ENCODE measurements around the gene RAD51AP2.
"Not testable (repeated sequence)": the region's sequence is repeated elsewhere in the genome, so short reads cannot be mapped to it uniquely, and the experiment has no call there.

The RAD51AP2 gene

DNA sequence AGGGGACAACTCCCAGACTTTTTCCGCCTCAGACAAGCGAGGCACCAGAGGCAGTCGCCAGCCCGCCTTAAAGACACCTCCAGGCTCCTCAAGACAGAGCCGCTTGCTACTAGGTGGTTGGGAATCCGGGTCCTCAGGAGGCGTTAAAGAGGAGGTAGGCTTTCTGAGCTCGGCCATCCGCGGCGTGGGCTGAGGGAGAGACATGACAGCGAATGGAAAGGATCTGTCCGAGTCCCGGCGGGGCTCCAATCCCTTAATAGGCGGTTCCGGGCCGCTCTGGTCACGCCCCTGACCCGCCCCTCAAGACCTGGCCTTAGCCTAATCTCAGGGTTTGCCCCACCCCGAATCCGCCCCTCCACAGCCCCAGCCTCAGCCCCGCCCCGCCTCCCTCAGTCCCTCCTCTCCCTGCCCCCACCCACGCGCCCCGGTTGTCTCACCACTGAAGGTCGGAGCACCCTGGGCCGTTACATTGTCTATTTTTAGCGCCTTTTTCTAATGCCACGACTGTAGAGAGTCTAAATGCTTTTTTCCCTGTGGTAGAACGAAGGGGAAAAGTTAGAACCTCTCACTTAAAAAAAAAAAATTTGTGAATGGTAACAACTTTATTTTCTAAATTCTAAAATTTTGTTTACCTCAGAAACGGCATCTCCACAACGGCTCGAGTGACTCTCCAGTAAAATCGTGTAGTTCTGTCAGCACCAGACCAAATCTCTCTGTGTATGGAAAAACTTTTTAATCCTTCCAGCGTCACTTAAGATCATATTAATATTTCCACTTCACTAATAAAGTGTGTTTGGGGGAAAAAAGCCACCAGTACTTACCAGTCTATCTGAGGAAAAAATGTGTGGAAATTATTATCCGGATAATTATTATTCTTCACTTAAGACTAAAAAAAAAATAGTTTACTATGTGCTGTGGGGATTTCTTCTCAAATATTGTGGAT, at the start of gene RAD51AP2:
Gene RAD51AP2 (minus strand): TSS at position 229 of the 943 bp plus-strand sequence. CDS start 25 bp downstream, at position 204.
- DNase-seq (ENCODE audit: low read depth, low spot score), result peak; percentile 93

DNA sequence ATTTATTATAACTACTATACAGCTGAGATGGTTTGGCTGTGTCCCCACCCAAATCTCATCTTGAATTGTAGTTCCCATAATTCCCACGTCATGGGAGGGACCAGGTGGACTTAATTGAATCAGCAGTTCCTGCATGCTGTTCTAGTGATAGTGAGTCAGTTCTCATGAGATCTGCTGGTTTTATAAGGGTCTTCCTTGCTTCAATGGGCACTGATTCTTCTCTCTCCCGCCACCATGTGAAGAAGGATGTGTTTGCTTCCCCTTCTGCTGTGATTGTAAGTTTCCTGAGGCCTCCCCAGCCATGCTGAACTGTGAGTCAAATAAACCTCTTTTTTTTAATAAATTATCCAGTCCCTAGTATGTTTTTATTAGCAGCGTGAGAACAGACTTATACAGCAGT, 47.5 kb upstream of the RAD51AP2 start:
- not testable (repeated sequence) for DNase-seq (ENCODE audit: low read depth, low spot score)

DNA sequence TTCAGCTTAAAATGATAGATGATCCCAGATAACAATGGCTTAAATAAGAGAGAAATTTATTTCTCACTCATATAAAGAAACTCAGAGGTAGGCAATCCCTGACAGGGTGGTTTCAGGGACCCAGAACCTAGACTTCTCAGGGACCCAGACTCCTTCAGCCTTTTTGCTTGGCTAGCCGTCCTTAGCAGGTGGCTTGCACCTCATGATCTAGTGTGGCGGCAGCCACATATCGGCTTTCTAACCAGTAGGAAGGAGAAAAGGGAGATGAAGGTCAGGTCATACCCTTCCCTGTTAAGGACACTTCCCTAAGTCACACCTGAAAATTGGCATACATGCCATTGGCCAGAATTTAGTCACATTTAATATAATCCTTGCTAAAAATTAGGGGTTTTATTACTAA, 40.6 kb upstream of the RAD51AP2 start:
- DNase-seq (ENCODE audit: low read depth, low spot score), result no peak

DNA sequence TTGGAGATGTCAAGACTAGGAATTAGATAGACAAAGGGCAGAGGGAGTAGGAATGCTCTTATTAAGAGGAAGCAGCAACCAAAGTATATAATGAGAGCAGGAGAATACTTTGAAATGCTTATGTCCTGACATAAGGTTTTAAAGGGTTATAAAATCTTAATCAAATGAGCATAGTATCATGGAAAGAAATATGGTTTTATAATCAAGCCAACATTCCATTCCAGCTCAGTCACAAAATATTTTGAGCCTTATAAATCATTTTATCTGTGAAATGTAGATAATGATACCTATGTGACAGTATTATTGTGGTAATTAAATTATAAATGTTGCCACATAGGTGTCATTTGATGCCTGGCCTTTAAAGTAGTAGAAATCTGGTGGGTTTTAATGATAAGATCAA, 39.8 kb upstream of the RAD51AP2 start:
- DNase-seq (ENCODE audit: low read depth, low spot score), result no peak

DNA sequence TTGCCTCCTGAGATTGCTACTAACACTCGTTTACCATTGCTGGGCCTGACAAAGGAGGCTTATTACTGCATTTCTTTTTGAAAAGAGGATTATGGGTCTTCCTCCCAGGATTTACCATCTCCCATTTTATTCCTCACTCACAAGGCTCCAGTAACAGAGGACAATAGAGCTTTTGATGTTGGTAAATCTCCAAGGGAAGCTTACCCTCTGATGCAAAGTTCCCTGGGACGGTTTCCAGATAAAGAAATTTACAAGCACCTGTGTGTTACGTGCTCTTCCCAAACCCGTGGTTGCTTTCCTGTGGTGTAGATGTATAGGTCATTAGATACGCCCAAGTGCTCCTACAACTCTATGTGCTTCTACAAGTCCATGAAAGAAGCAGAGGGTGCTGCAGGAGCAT, 39.4 kb upstream of the RAD51AP2 start:
- DNase-seq (ENCODE audit: low read depth, low spot score), result no peak

DNA sequence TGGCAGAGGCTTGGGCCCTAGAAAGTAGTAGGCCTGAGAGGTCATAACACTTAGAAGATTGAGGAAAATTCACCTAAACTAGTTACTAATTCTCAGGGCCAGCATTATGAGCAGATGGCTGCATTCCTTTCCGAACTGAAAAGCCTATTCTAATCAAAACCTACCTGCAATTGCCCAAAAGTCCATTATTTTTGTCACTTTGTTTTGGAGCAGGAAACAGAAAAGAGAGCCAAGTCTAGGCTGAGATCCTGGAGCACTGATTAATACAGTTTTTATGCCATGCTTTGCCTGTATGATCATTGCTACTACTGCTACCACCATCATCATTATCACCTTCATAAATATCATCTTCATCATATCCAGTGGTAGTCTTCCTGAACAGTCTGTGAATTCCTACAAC, 36.9 kb upstream of the RAD51AP2 start:
- no peak for DNase-seq (ENCODE audit: low read depth, low spot score)

DNA sequence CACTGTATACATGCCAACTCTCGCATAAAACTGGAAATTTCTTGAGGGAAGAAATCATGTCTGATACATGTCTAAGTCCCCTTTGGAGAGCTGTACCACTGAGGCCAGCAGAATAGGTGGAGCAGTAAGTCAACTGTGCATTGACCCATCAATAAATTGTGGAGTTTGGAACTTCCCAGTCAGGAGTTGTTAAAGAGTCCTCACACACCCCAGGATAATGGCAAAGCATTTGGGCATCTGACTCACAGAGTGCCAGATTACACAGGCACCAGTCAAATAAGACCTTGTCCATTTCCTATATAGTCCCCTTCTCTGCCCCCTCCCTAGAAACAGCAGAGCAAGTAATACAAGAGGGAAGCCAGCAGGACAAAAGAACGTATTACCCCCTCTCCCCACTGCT, 32.7 kb upstream of the RAD51AP2 start:
- DNase-seq (ENCODE audit: low read depth, low spot score), result no peak

DNA sequence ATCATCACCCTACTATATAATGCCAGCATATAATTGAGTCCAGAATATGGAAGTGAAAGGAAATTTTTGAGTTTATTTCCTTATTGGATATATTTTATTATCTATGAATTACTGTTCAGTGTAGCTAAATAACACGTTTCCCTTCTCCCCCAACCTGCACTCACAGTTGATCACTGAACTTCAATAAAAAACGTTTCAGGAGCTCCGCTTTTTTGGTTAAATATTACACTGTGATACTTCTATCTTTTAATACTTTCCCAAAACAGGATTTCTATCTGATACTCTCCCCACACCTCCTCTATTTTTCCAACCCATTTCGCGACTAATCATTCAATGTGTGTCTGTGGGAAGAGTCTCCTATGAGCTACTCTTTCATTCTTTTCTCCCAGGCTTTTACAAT, 29.5 kb upstream of the RAD51AP2 start:
- no peak for DNase-seq (ENCODE audit: low read depth, low spot score)

DNA sequence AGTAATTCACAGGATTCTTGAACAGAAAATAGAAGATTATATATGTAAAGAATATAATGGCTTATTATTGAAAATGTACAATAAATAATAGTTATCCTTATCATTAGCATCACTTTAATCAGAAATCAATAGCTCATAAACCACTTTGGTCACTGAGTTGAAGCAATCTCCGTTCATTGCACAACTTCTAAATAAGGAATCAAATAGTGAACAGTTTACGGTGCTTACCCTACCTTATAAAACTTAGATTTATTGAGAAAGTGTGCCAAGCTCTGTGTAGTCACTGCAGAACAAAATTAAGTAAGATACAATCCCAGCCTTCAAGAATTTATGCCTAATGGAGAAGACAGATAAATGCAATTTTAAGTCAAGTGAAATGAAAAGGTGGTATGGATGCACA, 29.0 kb upstream of the RAD51AP2 start:
- DNase-seq (ENCODE audit: low read depth, low spot score), result no peak

DNA sequence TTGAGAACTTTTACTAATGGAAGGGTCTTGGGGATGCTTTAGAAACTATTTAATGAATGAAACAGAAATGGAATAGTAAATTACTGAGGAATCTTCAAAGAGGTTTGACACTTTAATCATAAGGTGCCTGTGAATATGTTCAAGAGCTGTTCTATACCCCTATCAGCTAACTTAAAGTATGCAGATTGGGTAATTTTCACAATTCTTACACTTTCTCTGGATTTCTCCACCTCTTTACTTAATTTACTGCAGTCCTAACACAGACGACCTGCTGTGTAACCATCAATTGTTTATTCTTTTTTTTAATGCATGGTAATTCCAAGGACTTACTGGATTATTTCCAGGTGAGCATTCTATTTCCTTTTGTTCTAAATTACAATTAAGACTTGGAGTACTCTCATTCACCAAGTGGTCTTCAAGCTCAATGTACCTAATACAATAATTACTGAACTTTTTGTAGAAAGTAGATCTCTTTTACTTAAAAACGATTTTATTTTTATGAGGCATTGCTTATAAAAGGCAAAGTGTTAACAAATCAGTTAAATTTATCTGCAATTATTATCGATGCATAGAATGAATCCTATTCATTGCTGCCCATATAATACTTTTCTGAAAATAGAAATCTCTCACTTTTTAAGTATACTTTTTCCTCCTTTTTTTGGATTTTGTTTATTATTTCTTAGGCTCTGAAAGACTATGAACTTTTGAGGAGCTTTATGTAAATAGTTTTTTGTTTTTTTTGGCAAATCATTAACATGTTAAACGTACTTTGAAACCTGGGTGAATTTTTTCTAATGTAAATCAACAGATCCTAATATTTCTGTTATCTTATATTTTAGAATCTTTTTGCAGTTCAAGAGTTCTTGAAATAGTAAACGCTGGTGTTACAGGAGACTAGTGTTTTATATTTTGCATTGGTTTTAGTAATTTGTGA, 27.7 kb upstream of the RAD51AP2 start:
- no peak for DNase-seq (ENCODE audit: low read depth, low spot score)

DNA sequence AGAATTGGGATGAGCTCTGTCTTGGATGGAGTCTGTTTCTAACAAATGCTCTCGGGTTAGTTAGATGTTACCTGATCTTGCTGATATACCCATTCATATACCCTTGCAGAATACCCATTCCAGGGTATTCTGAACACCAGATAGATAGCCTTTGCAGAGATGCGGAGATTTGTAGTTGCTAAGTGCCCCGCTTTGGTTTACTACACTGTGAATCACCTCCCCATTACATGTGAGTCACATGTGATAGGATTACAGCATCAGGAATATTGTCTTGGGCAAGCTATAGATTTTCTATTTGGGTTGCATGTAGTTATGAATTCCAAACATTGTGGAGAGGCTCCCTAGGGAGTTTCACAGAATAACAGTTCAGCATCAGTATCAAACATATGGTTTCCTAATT, 26.0 kb upstream of the RAD51AP2 start:
- DNase-seq (ENCODE audit: low read depth, low spot score), result no peak

DNA sequence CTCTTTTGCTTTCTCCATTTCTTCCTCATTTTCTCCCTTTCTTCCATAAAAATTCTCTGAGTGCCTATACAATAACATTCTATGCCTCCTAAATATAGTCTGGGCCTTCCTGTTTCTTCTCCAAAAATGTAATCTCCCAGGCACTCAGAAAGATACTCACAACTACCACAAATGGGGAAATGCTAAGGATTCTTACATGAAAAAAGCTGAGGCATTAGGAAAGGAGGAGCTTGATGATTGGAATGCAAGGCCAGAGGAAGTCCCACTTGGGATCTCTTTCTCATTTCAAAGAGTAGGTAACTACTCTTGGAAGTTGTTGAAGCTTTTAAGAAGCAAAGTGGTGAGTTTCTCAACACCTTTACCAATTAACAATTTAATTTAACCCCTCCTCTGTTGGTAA, 25.6 kb upstream of the RAD51AP2 start:
- peak; percentile 22 for DNase-seq (ENCODE audit: low read depth, low spot score)

DNA sequence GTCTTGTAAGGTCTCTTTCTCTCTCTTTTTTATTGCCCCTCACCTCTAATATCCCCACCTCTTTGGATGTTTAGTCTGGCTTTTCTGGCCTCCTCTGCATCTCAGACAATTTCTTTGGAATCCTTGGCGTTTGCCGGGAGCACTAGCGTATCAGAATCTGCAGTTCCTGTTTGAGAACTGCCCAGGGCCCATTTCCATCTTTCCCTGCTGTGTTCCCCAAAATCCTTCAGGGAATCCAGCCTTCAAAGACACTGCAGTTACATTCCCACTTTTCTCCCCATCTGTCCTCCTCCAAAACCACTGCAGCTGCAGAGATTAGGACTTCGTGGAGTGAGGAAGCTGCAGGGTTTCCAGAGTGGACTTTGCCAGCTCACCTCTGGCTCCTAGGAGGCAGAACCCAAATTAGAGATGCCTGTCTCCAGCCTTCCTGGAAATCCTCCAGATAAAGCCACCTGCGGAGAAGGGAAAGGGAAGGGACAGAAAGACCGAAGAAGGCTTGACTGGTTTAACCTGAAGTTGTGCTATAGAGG, 25.0 kb upstream of the RAD51AP2 start:
- DNase-seq (ENCODE audit: low read depth, low spot score), result peak; percentile 68

DNA sequence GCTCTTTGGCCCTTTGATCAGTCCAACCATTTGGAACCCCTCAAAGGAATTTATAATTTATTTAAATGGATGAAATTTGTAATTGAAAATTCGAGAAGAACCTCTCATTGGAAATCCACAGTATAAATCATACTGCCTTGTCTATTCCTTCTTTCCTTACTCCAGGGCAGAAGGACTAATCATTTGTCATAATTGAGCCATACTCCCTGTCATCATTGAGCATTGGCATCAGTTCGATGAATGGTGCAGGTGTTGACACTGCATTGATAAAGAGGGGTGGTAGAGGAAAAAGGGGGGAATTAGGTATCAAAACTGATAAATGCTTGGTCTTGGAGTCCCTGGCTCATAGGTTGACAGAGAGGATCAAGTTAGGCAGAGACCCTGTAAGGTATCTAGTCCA, 24.2 kb upstream of the RAD51AP2 start:
- no peak for DNase-seq (ENCODE audit: low read depth, low spot score)

DNA sequence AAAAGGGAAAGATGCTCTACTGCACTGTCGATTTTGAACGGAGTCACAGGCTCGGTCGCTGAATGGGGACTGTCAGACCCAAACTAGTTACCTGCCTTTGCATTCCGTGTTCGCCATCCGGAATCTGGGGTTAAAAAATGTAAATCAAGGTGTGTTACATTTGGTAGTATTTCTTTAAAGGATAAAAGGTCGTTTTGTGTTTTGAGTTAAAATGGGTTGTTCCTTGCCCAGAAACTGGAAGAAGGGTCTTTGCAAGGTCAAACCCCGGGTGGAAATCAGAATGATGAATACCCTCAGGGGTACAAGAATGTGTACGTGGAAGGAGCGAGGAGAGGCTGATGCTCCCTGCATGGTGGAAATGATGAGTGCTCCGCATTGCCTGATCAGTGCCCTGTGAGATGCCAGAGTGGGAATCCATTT, 23.3 kb upstream of the RAD51AP2 start:
- DNase-seq (ENCODE audit: low read depth, low spot score), result no peak

DNA sequence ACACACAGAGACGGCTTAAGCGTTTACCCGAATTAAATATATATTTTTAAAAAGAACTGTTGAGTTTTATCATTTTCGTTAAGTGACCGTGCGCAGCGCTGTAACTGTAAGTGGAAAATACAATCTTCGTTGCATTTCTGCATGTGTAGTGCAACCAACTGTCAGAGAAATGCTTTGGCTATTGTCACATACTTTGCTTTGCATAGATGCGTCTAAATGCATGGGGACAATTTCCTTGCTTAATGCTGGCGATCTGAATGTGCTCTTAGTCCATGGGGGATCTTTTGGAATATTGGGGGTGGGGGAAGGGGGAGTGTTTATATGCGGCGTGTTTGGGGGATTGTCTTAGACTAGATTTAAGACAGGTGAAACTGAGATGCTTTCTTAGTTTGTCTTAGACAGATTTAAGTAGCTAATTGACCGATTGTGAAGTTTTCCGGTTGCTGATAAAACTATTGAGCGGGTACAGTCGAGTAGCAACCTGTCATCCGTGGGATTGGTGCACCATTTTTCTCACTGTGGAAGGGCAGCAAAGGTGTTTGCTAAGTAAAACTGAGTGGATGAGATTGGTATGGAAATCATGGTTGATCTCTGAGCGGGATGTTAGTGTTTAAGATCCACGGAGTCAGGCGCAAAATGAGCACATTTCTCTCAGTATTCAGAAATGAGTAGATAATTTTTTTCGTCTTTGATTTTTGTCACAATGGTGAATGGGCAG, 22.7 kb upstream of the RAD51AP2 start:
- no peak for DNase-seq (ENCODE audit: low read depth, low spot score)

DNA sequence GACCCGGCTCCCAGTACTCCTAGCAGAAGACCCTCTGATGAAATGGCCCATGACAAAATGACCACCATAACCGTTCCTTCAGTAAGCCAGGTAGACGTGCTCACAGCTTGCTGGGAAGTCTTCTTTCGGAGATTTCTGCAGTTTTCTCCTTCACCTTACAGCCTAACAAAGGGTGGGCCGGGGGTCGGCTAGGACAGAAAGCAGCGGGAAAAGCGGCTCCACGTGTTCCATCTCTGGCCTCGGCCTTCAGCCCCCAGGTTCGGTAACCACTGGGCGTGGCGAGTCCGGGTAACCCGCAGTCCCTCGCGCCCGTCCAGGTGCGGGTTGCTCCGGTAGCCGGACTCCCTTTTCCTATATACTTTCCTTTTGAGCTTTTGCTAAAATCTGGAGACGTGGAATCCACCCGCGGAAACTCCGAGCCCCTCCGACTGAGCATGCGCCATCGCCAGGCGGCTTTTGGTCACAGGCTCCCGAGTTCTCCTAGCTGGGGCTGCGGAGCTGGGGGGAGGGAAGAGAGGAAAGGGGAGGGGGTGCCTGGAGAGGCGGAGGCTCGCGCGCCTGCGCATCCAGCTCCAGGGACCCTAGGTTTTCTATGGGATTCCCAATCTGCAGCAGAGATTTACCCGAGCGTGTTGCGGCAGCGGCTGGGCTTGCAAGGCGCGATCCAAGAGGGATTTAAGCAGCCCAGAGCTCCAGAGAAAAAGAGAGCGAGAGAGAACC, 22.0 kb upstream of the RAD51AP2 start, which contains the start of gene VSNL1:
Gene VSNL1 (plus strand): TSS at position 604 of the 720 bp plus-strand sequence. CDS start 51,379 bp downstream, outside the sequence.
- DNase-seq (ENCODE audit: low read depth, low spot score), result peak; percentile 96

DNA sequence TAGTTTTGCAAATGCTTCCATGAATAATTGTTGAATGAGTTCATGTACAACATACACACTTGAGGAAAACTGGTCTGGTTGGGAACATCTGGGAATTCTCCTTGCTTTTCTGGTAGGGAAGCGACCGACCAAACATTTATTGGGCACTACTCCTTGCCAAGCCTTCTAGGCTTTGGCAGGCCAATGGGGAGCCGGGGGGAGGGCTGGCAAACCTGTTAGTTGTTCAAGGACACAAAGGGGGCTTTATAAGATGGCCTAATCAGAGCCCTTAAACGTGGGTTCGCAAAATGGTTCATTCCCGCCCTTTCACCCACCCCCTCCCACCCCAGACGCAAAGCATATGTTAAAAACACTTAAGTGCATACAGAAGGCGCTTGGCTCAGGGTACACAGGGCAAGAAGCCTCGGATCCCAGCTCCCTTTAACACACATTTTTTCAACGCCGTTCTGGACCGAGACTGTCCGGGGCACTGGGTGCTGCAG, 21.4 kb upstream of the RAD51AP2 start:
- DNase-seq (ENCODE audit: low read depth, low spot score), result no peak

DNA sequence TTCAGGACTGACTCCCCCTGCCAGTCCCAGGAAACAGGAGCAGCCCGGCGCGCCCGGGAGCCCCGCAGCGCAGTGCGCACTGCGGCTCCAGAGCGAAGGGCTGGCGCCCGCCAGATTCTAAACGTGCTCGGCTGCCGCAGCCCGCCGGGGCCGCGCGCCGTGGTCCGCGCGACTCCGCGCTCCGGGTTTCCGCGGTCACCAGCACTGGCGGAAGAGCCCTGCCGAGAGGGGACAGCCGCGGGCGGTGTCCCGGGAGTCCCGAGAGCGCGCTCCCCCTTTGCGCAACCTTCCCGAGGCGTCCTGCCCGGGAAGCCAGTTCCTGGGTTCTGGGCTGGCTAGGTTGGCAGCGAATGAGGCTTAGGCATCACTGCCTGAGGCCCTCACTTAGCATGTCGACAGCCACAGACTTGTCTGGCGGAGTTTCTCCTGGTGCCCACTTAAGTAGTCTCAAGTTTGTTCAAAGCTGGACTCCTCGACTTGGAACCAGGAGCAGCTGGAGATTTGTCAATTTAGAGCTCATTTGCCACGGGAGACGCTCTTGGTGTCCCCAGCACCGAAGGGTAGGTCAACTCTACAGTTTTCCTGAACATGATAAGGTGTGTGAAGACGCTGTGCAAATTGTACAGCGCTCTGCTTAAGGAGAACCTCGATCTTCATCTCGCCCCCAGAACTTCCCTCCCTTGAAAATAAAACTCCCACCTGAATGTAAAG, 20.8 kb upstream of the RAD51AP2 start:
- DNase-seq (ENCODE audit: low read depth, low spot score), result peak; percentile 90

Data from ELF-1 (cell line).